HUES48 (cell line): ENCODE data around the gene SLC35B1.

Source experiments
- H3K27ac ChIP-seq: one replicate; pipeline ENCODE4 v1.7.0; 2013; ENCODE audit warnings: low read depth, low read length, inconsistent platforms
- H3K27me3 ChIP-seq: 2 replicates; pipeline ENCODE4 v1.6.1; 2013; ENCODE audit warnings: mild to moderate bottlenecking, low read length; ENCODE audit not compliant: control insufficient read depth, insufficient read depth
- H3K36me3 ChIP-seq: 2 replicates; pipeline ENCODE4 v1.6.1; 2013; ENCODE audit warnings: low read length; ENCODE audit not compliant: control insufficient read depth, insufficient read depth
- H3K4me1 ChIP-seq: 2 replicates; pipeline ENCODE4 v1.6.1; 2013; ENCODE audit warnings: mild to moderate bottlenecking, low read length; ENCODE audit not compliant: control insufficient read depth, insufficient read depth
- H3K4me3 ChIP-seq: 2 replicates; pipeline ENCODE4 v1.5.1; 2013; ENCODE audit warnings: mild to moderate bottlenecking, low read depth, low read length
- H3K9ac ChIP-seq: 2 replicates; pipeline ENCODE4 v1.6.1; 2013; ENCODE audit warnings: mild to moderate bottlenecking, low read depth, low read length, moderate library complexity
- H3K9me3 ChIP-seq: 2 replicates; pipeline ENCODE4 v1.6.1; 2013; ENCODE audit warnings: low read length; ENCODE audit not compliant: control insufficient read depth, insufficient read depth

The SLC35B1 gene

DNA sequence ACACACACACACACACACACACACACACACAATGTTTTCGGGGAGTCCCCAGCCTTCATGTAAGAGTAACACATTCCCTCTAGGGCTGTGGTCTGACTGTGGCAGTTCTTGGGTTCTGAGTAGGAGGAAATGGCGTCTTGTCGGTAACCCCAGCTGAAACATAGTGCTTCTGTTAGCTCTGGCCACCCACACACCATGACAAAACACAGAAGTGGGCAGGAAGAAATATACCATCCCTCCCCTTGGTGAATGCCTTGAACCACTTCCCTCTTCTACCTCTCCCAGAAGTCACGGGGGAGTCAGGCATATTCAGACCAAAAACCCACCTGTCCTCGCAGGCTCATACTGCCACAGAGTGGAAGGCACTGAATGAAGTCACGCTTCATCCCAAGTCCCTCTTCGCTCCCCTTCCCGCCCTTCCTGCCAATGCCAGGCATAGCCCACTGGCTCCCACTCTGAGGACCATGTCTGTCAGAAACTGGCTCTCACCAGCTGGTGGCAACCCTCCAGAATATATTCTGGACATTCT is 11.5 kb downstream of the SLC35B1 start:
- H3K4me3 ChIP-seq, result no peak overlapping the region
- no peak overlapping the region for H3K9ac ChIP-seq
- peaks cover 13% of the 10 kb centered on the region for H3K36me3 ChIP-seq
- H3K4me1 ChIP-seq, result 0 out of 2 replicates have a peak, but pooled peaks cover 5% of the 10 kb centered on the region
- no peak overlapping the region for H3K27ac ChIP-seq
- no peaks in the 10 kb centered on the region for H3K9me3 ChIP-seq
- no peaks in the 10 kb centered on the region for H3K27me3 ChIP-seq

DNA sequence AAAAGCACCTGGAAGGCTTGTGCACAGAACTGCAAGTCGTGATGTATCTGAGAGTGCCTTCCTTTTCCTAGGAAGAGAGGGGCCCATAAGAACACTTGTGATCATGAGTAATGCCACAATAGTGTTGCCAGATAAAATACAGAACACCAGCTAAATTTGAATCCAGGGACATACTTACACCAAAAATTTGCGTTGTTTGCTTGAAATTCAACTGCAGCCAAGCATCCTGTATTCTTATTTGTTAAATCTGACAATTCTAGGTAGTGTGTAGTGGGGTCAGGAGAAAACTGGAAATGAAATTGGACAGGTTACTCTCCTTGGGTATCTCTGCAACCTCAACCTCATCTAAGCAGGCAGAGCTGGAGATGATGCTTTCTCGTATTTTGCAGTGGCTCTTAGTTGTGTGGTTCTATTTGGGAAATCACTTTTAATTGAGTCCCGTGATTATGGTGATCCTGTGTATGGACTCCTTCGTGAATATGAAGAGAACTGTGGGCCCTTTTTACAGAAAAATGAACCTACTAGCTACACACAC is 12.0 kb downstream of the SLC35B1 start:
- H3K4me1 ChIP-seq, result 0 out of 2 replicates have a peak, but pooled peaks cover 5% of the 10 kb centered on the region

DNA sequence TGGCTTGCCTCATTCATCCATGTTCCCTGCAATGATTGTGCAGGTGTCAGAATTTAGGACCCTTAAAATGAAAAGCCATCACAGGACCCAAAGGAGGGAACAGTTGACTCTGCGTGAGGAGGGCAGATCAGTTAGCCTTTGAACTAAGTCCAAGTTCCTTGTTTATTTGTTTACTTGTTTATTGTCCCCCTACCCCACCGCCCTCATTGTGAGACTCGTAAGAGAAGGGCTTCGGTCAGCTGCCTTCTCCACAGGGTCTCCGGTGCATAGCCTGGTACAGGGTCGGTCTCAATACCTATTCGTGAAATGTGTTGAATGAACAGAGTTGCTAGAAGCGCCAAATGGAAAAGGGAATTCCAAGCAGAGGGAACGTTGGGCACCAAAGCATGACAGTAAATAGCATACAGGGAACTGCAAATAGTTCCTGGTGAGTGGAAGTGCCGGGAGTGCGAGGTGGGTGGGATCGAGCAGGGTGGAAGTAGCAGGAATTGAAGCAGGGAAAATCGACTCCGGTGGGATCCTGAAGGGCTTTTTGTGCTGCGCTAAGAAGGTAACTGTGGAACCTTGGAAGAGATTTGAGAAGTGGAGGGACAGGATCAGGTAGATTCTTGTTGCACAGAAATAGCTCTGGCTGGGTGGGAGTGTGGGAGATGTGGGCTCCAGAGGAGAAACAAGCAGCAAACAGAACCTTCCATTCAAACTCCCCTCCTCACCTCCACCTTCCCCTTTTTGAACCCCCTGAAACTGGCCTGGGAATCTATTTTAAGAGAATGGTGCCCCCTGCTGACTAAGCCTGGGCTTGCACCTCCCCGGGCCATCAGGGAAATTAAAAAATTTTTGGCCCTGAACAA is 12.7 kb downstream of the SLC35B1 start:
- peaks cover under 1% of the 10 kb centered on the region; the same call in 1 of the 2 replicates for H3K36me3 ChIP-seq
- H3K27ac ChIP-seq, result no peak overlapping the region
- H3K27me3 ChIP-seq, result no peaks in the 10 kb centered on the region
- H3K4me1 ChIP-seq, result 0 out of 2 replicates have a peak, but pooled peaks cover 5% of the 10 kb centered on the region
- no peaks in the 10 kb centered on the region for H3K9me3 ChIP-seq
- peak overlapping the region; percentile 22; the same call in 1 of the 2 replicates for H3K4me3 ChIP-seq
- no peak overlapping the region for H3K9ac ChIP-seq

More for the DNA sequence above, 12.0 kb downstream of the SLC35B1 start:
- Histone ChIP-seq H3K4me3 (no peak overlapping the region), H3K27ac (no peak overlapping the region), H3K27me3 (no peaks in the 10 kb centered on the region), H3K9ac (no peak overlapping the region), H3K9me3 (no peaks in the 10 kb centered on the region), H3K36me3 (peaks cover 8% of the 10 kb centered on the region)

DNA sequence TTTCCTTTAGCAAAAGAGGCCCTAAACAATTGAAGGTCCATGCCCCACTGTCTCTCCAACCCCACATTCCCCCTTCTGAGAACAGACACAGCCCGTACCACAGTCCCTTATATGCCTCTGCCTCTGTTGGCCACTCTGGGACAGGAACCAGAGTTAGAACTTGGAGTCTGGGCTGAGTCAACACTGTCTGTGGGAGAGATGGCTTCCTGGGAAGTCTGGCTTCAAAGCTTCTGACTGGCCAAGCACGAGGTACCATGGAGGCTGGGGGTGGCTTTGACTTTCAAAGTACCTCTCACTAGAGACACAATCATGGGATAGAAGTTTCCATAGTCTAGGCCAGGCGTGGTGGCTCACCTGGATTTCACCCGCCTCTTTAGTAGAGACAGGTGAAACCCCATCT is 15.0 kb downstream of the SLC35B1 start:
- no peak overlapping the region for H3K4me3 ChIP-seq
- H3K36me3 ChIP-seq, result no peaks in the 10 kb centered on the region
- H3K4me1 ChIP-seq, result 0 out of 2 replicates have a peak, but pooled peaks cover 5% of the 10 kb centered on the region
- H3K9ac ChIP-seq, result no peak overlapping the region
- H3K27ac ChIP-seq, result no peak overlapping the region
- no peaks in the 10 kb centered on the region for H3K9me3 ChIP-seq
- H3K27me3 ChIP-seq, result no peaks in the 10 kb centered on the region

DNA sequence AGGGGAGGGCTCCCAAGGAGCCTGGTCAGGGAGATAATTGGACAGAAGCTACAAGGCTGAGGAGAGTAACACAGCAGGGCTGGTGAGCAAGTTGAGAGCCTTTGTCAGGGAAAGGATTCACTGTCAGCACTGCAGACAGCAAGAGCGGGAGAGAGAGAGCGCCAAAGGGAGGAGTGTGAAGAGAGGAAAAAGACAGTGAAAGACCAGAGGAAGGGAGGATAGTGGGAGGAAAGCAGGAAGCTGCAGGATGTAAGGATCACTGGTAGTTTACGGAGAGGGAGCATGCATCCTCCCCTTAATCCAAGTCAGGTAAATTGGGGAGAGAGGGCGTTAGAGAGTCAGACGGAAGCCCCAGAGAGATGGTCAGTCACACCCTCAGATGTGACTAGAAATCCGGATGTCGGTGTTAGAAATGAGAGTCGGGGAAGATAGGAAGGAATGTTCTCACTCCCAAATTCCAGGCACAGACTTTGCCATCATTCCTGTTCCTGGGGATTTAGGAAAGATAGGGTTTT is 16.0 kb downstream of the SLC35B1 start:
- Histone ChIP-seq H3K4me1 (0 out of 2 replicates have a peak, but pooled peaks cover 5% of the 10 kb centered on the region), H3K9ac (no peak overlapping the region), H3K9me3 (no peaks in the 10 kb centered on the region), H3K36me3 (no peaks in the 10 kb centered on the region), H3K27ac (no peak overlapping the region), H3K27me3 (no peaks in the 10 kb centered on the region), H3K4me3 (no peak overlapping the region)

DNA sequence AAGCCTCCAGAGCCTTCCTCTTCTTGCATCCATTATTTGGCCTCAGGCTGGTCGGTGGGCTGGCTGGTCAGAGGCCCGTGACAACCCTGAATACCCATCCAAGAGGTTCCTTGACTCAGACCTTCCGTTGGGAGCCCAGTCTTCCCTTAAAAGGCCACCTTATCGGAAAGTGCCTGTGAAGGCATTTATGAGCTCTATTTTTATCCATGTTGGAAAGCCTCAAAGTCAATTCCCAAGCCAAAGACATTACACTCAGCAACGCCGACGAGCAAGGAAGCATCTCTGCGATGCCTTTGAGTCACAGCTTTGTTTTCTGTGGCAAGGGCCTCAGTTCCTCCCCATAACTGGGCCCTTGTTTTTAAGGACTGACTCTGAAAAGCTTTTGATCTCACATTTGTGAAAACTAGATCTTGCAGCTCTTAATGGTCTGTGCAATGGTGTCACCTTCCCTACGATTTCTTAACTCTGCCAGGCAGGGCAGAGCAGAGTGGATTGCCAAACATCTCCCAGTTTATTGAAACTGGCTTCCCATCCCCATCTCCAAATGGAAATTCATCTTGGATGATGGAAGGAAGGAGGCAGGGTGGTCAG is 16.6 kb downstream of the SLC35B1 start:
- Histone ChIP-seq H3K9ac (no peak overlapping the region), H3K36me3 (no peaks in the 10 kb centered on the region), H3K4me1 (0 out of 2 replicates have a peak, but pooled peaks cover 5% of the 10 kb centered on the region), H3K27ac (no peak overlapping the region), H3K9me3 (no peaks in the 10 kb centered on the region), H3K27me3 (no peaks in the 10 kb centered on the region), H3K4me3 (no peak overlapping the region)

DNA sequence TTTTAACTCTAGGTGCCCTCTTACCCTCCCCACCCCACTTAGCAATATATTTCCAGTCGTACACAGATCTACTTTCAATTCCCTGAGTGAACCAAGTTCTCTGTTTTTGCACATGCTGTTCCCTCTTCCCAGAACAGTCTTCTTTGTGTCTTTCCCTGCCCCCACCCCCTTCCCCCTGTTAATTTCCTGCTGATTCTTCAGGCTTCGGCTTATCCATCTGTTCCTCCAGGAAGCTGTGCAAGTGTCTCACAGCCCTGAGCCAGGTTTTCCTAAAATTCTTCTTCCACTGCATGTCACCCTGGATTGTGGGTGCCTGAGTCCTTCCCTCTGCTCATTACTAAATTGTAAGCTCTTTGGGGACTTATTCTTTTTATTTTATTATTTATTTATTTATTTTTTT is 17.5 kb downstream of the SLC35B1 start:
- no peak overlapping the region for H3K4me3 ChIP-seq
- no peaks in the 10 kb centered on the region for H3K27me3 ChIP-seq
- H3K4me1 ChIP-seq, result 0 out of 2 replicates have a peak, but pooled peaks cover 4% of the 10 kb centered on the region
- H3K9ac ChIP-seq, result no peak overlapping the region
- H3K9me3 ChIP-seq, result no peaks in the 10 kb centered on the region
- H3K27ac ChIP-seq, result no peak overlapping the region
- no peaks in the 10 kb centered on the region for H3K36me3 ChIP-seq

DNA sequence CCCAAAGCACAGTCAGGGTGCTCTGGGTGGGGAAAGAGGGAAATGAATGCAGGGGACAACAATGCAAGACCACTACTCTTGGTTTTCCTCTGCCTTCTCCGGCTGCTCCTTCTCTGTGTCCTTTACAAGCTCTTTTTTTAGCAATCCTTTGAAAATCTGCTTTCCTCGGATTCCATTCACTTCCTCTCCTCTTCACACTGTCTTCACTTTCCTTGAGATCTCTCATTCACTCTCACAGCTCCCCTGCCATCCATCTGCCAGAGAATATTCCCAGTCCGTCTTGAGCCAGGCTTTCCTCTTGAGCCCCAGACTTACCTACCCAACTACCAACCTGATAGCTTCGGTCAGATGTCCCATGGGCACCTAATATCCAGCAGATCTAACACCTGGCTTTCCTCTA is 18.9 kb downstream of the SLC35B1 start:
- no peaks in the 10 kb centered on the region for H3K4me1 ChIP-seq
- no peak overlapping the region for H3K9ac ChIP-seq
- H3K9me3 ChIP-seq, result no peaks in the 10 kb centered on the region
- no peaks in the 10 kb centered on the region for H3K36me3 ChIP-seq
- no peaks in the 10 kb centered on the region for H3K27me3 ChIP-seq
- H3K4me3 ChIP-seq, result no peak overlapping the region
- H3K27ac ChIP-seq, result no peak overlapping the region

DNA sequence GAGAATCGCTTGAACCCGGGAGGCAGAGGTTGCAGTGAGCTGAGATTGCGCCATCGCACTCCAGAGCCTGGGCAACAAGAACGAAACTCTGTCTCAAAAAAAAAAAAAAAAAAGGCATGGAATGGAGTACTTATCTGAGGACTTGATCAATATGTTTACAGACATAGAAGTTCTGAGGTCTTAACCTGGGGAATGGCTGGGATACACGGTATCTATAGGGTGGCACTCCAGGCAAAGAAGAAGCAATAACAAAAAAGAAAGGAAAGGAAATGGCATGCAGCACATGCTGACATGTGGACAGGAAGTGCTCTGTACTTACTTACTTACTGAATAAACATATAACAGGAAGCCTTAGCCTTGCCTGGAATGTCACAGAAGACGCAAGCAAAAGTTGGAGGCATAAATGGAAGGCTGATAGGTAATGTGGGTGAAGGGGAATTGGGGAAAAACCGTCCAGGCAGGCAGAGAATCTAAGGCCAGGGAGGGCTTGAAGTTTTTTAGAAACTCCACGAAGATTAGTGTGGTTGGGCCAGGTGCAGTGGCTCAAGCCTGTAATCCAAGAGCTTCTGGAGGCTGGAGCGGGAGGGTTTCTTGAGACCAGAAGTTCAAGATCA is 19.8 kb downstream of the SLC35B1 start:
- Histone ChIP-seq H3K4me1 (no peaks in the 10 kb centered on the region), H3K27me3 (no peaks in the 10 kb centered on the region), H3K27ac (no peak overlapping the region), H3K36me3 (no peaks in the 10 kb centered on the region), H3K4me3 (no peak overlapping the region), H3K9me3 (no peaks in the 10 kb centered on the region), H3K9ac (0 out of 2 replicates have a peak overlapping the region, but pooled peaks have one; percentile 9)

DNA sequence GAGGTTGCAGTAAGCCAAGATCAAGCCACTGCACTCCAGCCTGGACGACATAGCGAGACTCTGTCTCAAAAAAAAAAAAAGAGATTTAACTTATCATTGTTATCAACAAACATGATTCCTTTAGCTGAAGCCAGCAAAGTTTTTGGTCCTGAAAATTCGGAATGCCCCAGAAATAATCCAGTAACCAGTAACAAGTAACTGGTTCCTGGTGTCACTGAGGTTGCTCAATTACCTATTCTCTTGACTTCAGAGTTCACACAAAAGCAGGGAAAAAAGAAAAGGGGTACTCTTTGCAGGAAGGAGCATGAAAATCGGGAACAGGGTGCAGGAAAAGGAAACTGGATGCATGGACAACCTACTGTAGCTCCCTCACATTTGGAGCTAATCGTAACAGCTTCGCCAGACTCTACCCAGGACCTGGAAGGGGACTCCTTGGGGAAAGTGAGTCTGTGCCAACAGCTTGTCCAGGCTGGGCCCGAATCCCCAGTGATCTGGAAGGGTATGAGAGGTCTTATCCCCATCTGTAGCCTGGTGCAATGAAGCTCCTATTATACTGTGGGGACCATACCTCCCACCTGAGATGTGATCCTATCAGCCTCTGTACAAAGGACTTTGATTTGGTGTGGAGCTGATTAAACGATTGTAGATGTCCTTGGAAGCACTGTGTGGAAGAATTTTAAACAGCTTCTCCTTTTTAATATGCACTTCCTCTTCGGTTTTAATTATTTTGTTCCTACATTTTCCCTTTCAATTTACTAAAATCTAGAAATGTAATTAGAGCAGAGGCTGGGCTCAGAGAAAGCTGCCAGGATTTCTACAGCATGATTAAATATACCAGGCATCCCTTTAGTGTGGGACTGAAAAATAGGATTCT is 26.4 kb downstream of the SLC35B1 start:
- no peak overlapping the region for H3K9ac ChIP-seq
- no peak overlapping the region for H3K27ac ChIP-seq
- H3K4me3 ChIP-seq, result no peak overlapping the region
- H3K9me3 ChIP-seq, result peaks cover 4% of the 10 kb centered on the region; the same call in 1 of the 2 replicates
- H3K4me1 ChIP-seq, result peaks cover 10% of the 10 kb centered on the region; the same call in 1 of the 2 replicates
- no peaks in the 10 kb centered on the region for H3K36me3 ChIP-seq
- H3K27me3 ChIP-seq, result no peaks in the 10 kb centered on the region
